Mucosa of descending colon (tissue), 3 donors: ENCODE data around the gene DDX55. TPM values are rescaled to one million over a fixed set of nuclear protein-coding genes. Genes with fewer than 3 reads are reported as not detected.
"Not testable (repeated sequence)": the region's sequence is repeated elsewhere in the genome, so short reads cannot be mapped to it uniquely, and the experiment has no call there.

Source experiments
- ATAC-seq: fragments of 200-7000 bp; cut with Tn5 transposase; one replicate; pipeline ENCODE4 v1.9.1; 2020; ENCODE audit warnings: mild to moderate bottlenecking, moderate library complexity
- DNase-seq, 3 donors: peaks; one replicate each; pipeline ENCODE4 v3.0.0-alpha.2; 2020
- H3K36me3 ChIP-seq: fragments of 200-600 bp; one replicate; pipeline ENCODE4 v1.8.0; 2021; ENCODE audit warnings: low read depth, mild to moderate bottlenecking
- H3K4me1 ChIP-seq: fragments of 200-600 bp; one replicate; pipeline ENCODE4 v1.8.0; 2021; ENCODE audit warnings: low read depth, mild to moderate bottlenecking
- H3K4me3 ChIP-seq: fragments of 200-600 bp; one replicate; pipeline ENCODE4 v1.8.0; 2021; ENCODE audit warnings: mild to moderate bottlenecking
- H3K9me3 ChIP-seq: fragments of 200-600 bp; one replicate; pipeline ENCODE4 v1.8.0; 2021; ENCODE audit warnings: mild to moderate bottlenecking
- intact Hi-C, 2 donors: fragments of 100-400 bp; cut with DNase I in 1 of 2; cut with micrococcal nuclease in 1 of 2; formaldehyde crosslinking; loops; one replicate each; pipeline versions ENCODE4 v1.11.0 to v1.11.1; 2022; cut with DNase I, micrococcal nuclease
- long read RNA-seq, 2 donors: library from polyadenylated mRNA; unstranded; transcript quantifications; one replicate each; pipeline ENCODE4 v2.0.0, GENCODE V29; 2019 to 2021
- total RNA-seq, 3 donors: library from RNA; stranded (reverse); fragmentation: NEBNext Ultra II Directional in 2 of 3; extraction: Animal tissue kit (Norgen Biotek cat#: 25700) in 2 of 3; gene quantifications; one replicate each; pipeline versions ENCODE4 v1.2.1 to v1.2.4, GENCODE V29; 2021 to 2023
- TF ChIP-seq, protein P1 (sequence below): fragments of 200-600 bp; IDR thresholded peaks from one replicate; pipeline ENCODE4 v1.8.0; 2022; ENCODE audit warnings: antibody characterized with exemption, mild to moderate bottlenecking
- donor health status: DM: no; HTN: no; CAD: no; lungs with moderate emphysema.
- donor health status: DM: no; HTN: no; CAD: no.
- donor health status: DM: no; HTN: yes; CAD: no.

DDX55 gene, protein sequence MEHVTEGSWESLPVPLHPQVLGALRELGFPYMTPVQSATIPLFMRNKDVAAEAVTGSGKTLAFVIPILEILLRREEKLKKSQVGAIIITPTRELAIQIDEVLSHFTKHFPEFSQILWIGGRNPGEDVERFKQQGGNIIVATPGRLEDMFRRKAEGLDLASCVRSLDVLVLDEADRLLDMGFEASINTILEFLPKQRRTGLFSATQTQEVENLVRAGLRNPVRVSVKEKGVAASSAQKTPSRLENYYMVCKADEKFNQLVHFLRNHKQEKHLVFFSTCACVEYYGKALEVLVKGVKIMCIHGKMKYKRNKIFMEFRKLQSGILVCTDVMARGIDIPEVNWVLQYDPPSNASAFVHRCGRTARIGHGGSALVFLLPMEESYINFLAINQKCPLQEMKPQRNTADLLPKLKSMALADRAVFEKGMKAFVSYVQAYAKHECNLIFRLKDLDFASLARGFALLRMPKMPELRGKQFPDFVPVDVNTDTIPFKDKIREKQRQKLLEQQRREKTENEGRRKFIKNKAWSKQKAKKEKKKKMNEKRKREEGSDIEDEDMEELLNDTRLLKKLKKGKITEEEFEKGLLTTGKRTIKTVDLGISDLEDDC
- total RNA-seq, result 10 to 100 TPM; 16.0 to 17.2 (median 16.8) TPM
- long read RNA-seq, donor 1, partial matches to known transcripts, result 2 of 12 reads
- long read RNA-seq, donor 1, other reads (novel, unspliced or antisense), result 8 of 12 reads
- long read RNA-seq, donor 2, partial matches to known transcripts, result 4 of 9 reads
- long read RNA-seq, donor 2, other reads (novel, unspliced or antisense), result 5 of 9 reads

- Histone ChIP-seq H3K36me3 (peaks cover 3% of the 10 kb centered on the region), H3K4me1 (peaks cover 14% of the 10 kb centered on the region), H3K4me3 (peak within 1 kb of the TSS; percentile 98), H3K9me3 (no peaks in the 10 kb centered on the region)
- intact Hi-C loops, result no loop called here
- ATAC-seq (peak; percentile 99), DNase-seq (peak; percentile 83 to 92 (median 88))
- TF ChIP-seq, protein P1, sequence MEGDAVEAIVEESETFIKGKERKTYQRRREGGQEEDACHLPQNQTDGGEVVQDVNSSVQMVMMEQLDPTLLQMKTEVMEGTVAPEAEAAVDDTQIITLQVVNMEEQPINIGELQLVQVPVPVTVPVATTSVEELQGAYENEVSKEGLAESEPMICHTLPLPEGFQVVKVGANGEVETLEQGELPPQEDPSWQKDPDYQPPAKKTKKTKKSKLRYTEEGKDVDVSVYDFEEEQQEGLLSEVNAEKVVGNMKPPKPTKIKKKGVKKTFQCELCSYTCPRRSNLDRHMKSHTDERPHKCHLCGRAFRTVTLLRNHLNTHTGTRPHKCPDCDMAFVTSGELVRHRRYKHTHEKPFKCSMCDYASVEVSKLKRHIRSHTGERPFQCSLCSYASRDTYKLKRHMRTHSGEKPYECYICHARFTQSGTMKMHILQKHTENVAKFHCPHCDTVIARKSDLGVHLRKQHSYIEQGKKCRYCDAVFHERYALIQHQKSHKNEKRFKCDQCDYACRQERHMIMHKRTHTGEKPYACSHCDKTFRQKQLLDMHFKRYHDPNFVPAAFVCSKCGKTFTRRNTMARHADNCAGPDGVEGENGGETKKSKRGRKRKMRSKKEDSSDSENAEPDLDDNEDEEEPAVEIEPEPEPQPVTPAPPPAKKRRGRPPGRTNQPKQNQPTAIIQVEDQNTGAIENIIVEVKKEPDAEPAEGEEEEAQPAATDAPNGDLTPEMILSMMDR, result peak; percentile 13
Observed at GRCh38 chr12:123601602-123602489, at the start of gene DDX55. TSS of gene DDX55 (plus strand) at chr12:123602099. CDS start at chr12:123602149, 50 bp downstream.

- ATAC-seq, intact Hi-C loops: not testable (repeated sequence)
Observed at GRCh38 chr12:123554136-123554535, 47.8 kb upstream of the DDX55 start.

GRCh38 chr12:123554843-123555242, 47.1 kb upstream of the DDX55 start:
- H3K4me3 ChIP-seq, H3K9me3 ChIP-seq, H3K36me3 ChIP-seq, H3K4me1 ChIP-seq, intact Hi-C loops, DNase-seq, ATAC-seq: not testable (repeated sequence)

More at GRCh38 chr12:123554136-123554535, 47.8 kb upstream of the DDX55 start:
- not testable (repeated sequence) for H3K4me1 ChIP-seq, H3K9me3 ChIP-seq, H3K4me3 ChIP-seq, DNase-seq, H3K36me3 ChIP-seq

DNA sequence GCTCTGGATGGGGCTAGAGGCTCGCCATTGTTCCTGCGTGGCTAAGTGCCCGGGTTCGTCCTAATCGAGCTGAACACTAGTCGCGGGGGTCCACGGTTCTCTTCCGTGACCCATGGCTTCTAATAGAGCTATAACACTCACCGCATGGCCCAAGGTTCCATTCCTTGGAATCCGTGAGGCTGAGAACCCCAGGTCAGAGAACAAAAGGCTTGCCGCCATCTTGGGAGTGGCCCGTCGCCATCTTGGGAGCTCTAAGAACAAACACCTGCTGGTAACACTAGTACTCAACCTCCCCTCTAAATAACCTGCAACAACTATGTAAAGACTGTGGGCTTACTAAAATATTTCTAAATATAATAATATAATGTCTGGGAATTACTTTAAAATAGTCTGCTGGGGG, 43.4 kb upstream of the DDX55 start:
- H3K9me3 ChIP-seq, H3K4me3 ChIP-seq, H3K36me3 ChIP-seq, intact Hi-C loops, DNase-seq, H3K4me1 ChIP-seq, ATAC-seq: not testable (repeated sequence)

GRCh38 chr12:123559468-123559867, 42.4 kb upstream of the DDX55 start:
- H3K36me3 ChIP-seq, result no peaks in the 10 kb centered on the region
- no peaks in the 10 kb centered on the region for H3K4me1 ChIP-seq
- DNase-seq, result no peak
- H3K4me3 ChIP-seq, result no peak overlapping the region
- TF ChIP-seq, protein P1, result no peak
- ATAC-seq, result no peak
- no peaks in the 10 kb centered on the region for H3K9me3 ChIP-seq
- intact Hi-C loops, result no loop called here

GRCh38 chr12:123571343-123571813, 30.5 kb upstream of the DDX55 start:
- Histone ChIP-seq H3K4me1 (no peaks in the 10 kb centered on the region), H3K4me3 (no peak overlapping the region), H3K9me3 (no peaks in the 10 kb centered on the region), H3K36me3 (no peaks in the 10 kb centered on the region)
- intact Hi-C loops, result no loop called here
- TF ChIP-seq, protein P1, result no peak
- ATAC-seq (peak; percentile 34), DNase-seq (peak in 1 of 3 donors; percentile 25)
